ENCODE data around the gene SNX9.
A peak's percentile ranks its signal among the peaks of the same experiment; 100 is the strongest.

Gene SNX9

DNA sequence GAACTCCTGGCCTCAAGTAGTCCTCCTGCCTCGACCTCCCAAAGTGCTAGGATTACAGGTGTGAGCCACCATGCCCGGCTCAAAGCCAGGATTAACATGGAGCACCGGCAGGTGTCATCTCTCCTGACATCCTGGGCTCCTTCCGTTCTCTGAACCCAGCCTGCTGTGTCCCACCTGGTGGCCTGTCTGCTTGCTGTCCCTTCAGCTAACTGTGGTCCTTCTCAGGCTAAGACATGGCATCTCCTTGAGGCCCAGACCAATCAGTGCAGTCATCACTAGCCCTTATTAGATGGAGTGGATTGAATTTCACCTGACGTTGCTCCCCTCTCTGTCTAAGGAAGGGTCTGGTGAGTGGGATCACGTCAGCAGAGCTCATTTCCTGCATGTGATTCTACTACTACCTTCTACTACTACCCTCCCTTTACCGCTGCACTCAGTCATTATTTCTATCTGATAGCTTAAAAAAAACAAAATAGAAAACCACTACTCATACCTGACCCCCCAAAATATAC, 130.6 kb downstream of the SNX9 start:
- Mint-ChIP-seq H3K4me3 (no peak overlapping the region), H3K27me3 (peaks cover 8% of the 10 kb centered on the region), H3K9me3 (peaks cover 8% of the 10 kb centered on the region), H3K27ac (no peak overlapping the region), H3K36me3 (peaks cover 4% of the 10 kb centered on the region), H3K4me1 (no peaks in the 10 kb centered on the region)
- ATAC-seq (ENCODE audit: low read depth) = peak; percentile 47
- DNase-seq (ENCODE audit: low spot score in 2 of 2) = no peak

DNA sequence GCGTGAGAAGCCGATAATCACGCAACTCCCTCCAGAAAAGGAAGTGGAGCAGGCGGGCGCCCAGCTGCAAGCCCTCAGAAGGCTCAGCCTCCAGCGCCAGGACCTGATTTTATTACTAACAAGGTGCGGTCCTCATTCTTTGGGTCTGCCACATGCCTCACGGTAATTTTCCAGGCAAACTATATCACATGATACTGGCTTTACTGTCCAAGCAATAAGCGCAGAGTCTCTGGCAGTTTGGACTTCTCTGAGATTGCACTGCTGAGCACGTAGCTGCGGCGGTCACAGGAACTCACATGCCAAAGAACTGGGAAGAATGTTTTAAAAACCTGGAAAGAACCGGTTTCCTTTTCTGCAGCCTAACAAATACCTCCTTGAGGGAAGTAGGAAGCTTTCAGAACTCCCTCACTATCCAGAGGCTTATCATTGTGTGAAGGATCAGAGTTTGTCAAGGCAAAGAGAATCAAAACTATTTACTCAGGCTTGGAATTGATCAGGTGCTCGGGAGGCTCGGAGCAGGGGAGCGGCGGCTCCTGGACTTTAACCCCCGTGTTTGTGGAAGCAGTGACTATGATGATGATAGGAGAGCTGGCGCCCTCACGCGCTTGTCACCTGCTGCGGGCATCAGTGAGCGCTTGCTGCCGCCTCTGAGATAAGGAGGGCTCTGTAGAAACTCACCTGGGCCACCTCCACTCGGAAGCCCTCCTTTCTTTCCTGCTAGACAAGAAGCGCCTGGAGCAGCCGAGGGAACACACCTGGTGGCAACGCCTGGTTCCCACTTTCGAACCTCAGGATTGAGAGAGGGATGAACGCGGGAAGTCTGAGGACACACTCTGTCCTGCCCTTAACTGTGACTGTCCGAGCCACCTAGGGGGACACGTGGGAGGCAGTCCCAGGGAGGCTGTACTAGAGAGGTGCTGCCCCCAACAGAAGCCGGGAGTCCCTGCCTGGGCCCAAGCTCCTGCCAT, 131.4 kb downstream of the SNX9 start:
- ATAC-seq (ENCODE audit: low read depth) (peak; percentile 21), DNase-seq (ENCODE audit: low spot score in 2 of 2) (no peak)
- Mint-ChIP-seq H3K27ac (no peak overlapping the region), H3K9me3 (peaks cover 14% of the 10 kb centered on the region), H3K36me3 (peaks cover 6% of the 10 kb centered on the region), H3K4me3 (no peak overlapping the region), H3K4me1 (no peaks in the 10 kb centered on the region), H3K27me3 (peaks cover 8% of the 10 kb centered on the region)

DNA sequence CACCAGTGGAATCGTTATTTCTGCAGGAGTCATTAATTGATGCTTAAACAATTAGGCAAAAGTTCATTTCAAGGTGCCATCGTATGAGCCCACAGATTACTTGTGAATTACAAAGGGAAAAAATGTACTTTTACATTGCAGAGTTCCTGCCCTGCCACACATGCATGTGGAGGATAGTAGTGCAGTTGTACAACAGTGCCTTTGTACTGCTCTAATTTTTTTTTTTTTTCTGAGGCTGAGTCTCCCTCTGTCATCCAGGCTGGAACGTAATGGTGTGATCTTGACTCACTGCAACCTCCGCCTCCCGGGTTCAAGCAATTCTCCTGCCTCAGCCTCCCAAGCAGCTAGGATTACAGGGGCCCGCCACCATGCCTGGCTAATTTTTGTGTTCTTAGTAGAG, 132.6 kb downstream of the SNX9 start:
- no peak overlapping the region for H3K4me3 Mint-ChIP-seq
- no peak for ATAC-seq (ENCODE audit: low read depth)
- H3K27me3 Mint-ChIP-seq = peaks cover 10% of the 10 kb centered on the region

DNA sequence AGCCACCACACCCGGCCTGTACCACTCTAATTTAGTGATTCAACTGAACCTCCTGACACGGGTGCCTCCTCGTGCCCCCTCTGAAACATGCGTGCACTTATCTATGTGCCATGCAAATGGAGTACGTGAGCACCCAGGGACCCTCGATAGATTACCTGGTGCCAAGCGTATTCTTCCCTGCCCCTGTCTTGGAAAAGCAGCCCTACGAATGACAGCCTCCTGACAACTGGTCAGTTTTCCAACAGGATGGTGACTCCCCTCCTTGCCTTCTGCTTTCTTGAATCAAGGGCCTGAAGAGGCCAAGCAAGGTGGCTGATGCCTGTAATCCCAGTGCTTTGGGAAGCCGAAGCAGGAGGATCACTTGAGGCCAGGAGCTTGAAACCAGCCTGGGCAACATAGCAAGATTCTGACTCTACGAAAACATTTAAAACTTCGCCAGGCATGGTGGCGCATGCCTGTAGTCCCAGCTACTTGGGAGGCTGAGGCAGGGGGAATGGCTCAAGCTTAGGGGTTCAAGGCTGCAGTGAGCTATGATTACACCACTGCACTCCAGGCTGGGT, 133.2 kb downstream of the SNX9 start:
- DNase-seq (ENCODE audit: low spot score in 2 of 2) = no peak
- Mint-ChIP-seq H3K36me3 (peaks cover 11% of the 10 kb centered on the region), H3K9me3 (peaks cover 15% of the 10 kb centered on the region)

More for the DNA sequence above, 132.6 kb downstream of the SNX9 start:
- H3K9me3 Mint-ChIP-seq = peaks cover 19% of the 10 kb centered on the region
- no peak overlapping the region for H3K27ac Mint-ChIP-seq
- H3K36me3 Mint-ChIP-seq = peaks cover 11% of the 10 kb centered on the region
- H3K4me1 Mint-ChIP-seq = no peaks in the 10 kb centered on the region
- DNase-seq (ENCODE audit: low spot score in 2 of 2) = no peak

DNA sequence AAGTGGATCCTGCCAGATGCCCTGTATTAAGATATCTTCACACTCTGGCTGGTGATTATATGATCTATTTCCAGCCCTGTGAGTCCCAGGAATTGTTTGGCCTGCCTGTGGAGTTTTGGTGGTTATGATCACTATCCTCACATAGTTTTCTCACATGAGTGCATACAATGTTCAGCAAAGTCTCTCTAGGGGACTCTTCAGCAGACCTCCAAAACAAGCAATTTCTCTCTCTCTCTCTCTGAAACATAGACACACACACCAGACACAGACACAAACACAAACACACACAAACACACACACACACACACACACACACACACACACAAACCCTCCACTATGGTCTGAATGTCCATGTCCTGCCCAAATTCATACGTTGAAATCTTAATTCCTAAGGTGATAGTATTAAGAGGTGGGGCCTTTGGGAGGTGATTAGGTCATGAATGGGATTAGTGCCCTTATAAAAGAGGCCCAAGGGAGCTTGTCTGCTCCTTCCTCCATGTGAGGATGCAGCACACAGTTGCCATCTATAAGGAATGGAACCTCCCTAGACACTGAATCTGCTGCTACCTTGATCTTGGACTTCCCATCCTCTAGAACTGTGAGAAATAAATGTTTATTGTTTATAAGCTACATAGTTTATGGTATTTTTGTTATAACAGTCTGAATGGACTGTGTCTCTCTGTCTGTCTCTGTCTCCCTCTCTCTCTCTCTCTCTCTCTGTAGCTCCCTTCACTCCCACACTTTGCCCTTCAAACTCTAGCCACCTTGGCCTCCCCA, 136.6 kb downstream of the SNX9 start:
- H3K27ac Mint-ChIP-seq = no peak overlapping the region
- ATAC-seq (ENCODE audit: low read depth) (no peak), DNase-seq (ENCODE audit: low spot score in 2 of 2) (no peak)
- H3K4me1 Mint-ChIP-seq = peaks cover 5% of the 10 kb centered on the region
- peaks cover 15% of the 10 kb centered on the region for H3K9me3 Mint-ChIP-seq
- H3K36me3 Mint-ChIP-seq = peaks cover 11% of the 10 kb centered on the region
- no peak overlapping the region for H3K4me3 Mint-ChIP-seq
- peaks cover 11% of the 10 kb centered on the region for H3K27me3 Mint-ChIP-seq

More for the DNA sequence above, 133.2 kb downstream of the SNX9 start:
- Mint-ChIP-seq H3K27ac (no peak overlapping the region), H3K4me3 (no peak overlapping the region), H3K27me3 (peaks cover 7% of the 10 kb centered on the region), H3K4me1 (no peaks in the 10 kb centered on the region)
- no peak for ATAC-seq (ENCODE audit: low read depth)

DNA sequence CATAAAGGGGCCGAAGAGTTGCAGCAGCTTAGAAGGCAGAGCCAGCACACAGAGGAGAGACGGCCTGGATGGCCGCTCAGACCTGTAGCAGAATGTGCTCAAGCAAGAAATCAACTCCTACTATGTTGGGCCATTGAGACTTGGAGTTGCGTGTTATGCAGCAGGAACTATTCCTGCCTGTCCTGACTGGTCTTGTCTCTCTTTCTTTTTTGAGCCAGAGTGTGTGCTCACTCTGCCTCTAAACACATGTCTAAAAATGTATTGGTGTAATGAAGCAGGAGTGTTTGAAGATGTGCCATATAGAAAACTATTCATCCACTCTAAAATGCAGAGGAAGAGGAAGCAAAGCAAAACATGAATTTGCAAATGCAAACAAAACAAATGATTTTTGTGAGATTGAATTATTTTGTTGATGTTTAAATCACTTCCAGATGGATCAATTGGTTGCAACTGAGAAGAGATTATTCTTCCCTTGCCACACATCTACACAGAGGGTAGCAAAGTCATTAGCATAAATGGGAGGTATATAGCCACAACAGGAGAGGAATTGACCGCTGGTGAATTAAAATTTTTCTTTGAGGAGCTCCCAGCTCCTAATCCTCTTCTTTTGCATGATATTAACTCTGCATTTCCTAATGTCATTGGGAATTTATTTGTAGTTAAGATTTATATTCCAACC, 138.2 kb downstream of the SNX9 start:
- Mint-ChIP-seq H3K4me1 (peaks cover 5% of the 10 kb centered on the region), H3K27ac (no peak overlapping the region), H3K36me3 (peaks cover 11% of the 10 kb centered on the region), H3K9me3 (peaks cover 15% of the 10 kb centered on the region), H3K27me3 (peaks cover 11% of the 10 kb centered on the region), H3K4me3 (no peak overlapping the region)
- ATAC-seq (ENCODE audit: low read depth) (no peak), DNase-seq (ENCODE audit: low spot score in 2 of 2) (no peak)

DNA sequence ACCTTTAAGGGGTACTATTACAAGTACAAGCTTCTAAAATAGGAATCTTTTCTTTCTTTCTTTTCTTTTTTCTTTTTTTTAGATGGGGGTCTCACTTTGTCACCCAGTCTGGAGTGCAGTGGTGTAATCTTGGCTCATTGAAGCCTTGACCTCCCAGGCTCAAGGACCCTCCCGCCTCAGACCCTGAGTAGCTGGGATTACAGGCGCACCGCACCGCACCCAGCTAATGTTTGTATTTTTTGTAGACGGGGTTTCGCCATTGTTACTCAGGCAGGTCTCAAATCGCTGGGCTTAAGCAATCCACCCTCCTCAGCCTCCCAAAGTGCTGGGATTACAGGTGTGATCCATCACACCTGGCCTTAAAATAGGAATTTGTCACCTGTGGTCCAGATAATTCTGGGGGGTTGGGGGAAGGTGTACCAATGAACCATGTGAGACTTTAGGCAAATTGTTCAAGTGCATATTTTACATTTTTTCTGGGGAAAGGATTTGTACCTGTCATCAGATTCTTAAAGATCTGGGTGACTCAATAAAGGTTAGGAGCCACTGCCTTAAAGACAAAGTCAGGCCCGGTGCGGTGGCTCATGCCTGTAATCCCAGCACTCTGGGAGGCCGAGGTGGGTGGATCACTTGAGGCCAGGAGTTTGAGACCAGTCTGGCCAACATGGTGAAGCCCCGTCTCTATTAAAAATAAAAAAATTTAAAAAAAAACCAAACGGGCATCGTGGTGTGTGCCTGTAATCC, 139.0 kb downstream of the SNX9 start:
- no peak for DNase-seq (ENCODE audit: low spot score in 2 of 2)
- Mint-ChIP-seq H3K9me3 (peaks cover 14% of the 10 kb centered on the region), H3K27me3 (peaks cover 11% of the 10 kb centered on the region), H3K4me3 (no peak overlapping the region), H3K36me3 (peaks cover 11% of the 10 kb centered on the region), H3K4me1 (peaks cover 5% of the 10 kb centered on the region), H3K27ac (no peak overlapping the region)
- no peak for ATAC-seq (ENCODE audit: low read depth)

DNA sequence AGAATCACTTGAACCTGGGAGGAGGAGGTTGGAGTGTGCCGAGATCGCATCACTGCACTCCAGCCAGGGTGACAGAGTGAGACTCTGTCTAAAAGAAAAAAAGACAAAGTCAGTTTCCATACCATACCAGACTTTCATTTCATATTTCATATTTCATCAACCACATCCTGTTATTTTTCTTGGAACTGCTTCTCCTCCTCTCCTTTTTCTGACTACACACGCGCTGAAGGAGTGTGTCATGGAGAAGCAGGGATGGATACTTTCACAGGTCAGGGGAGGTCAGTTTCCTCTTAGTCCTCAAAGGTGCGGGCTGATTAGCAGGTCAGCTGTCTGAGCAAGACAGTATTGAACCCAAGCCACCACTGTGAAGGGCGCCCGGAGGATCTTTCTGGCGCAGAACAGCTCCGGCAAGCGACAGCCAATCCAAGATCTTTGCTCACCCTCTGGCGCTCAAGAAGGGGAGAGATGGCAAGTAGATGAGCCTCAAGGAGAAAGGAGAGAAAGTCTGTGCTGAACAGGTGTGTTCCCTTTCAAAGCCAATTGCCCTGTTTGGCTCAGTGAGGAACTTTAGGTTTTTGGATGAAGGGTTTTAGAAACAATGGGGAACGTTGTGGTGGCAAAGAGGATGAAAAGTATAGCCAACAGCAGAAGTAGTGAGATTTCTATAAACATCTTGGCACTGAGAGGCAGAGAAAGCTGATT, 139.7 kb downstream of the SNX9 start:
- Mint-ChIP-seq H3K4me3 (no peak overlapping the region), H3K36me3 (peaks cover 11% of the 10 kb centered on the region), H3K4me1 (peaks cover 5% of the 10 kb centered on the region), H3K9me3 (peaks cover 13% of the 10 kb centered on the region), H3K27ac (no peak overlapping the region), H3K27me3 (peaks cover 11% of the 10 kb centered on the region)
- no peak for ATAC-seq (ENCODE audit: low read depth)
- no peak for DNase-seq (ENCODE audit: low spot score in 2 of 2)

DNA sequence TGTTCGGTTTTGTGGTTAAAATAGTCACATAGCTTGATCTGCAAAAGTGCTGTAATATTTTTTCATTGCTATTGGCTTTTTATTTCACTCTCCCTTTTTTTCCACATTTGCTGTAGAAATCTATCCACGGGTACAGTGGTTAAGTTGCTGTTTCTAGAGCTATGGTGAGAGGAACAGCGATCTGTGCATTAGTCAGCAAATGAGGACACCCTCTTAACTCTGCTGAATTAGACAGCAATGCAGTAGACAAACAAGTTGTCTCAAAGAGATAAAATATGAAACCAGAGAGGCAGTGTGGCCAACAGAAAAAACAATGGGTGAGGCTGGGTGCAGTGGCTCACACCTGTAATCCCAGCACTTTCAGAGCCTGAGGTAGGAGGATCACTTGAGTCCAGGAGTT, 141.1 kb downstream of the SNX9 start:
- Mint-ChIP-seq H3K4me3 (no peak overlapping the region), H3K27ac (no peak overlapping the region), H3K36me3 (peaks cover 6% of the 10 kb centered on the region), H3K9me3 (peaks cover 7% of the 10 kb centered on the region), H3K4me1 (peaks cover 5% of the 10 kb centered on the region), H3K27me3 (peaks cover 11% of the 10 kb centered on the region)
- ATAC-seq (ENCODE audit: low read depth) = no peak
- no peak for DNase-seq (ENCODE audit: low spot score in 2 of 2)

DNA sequence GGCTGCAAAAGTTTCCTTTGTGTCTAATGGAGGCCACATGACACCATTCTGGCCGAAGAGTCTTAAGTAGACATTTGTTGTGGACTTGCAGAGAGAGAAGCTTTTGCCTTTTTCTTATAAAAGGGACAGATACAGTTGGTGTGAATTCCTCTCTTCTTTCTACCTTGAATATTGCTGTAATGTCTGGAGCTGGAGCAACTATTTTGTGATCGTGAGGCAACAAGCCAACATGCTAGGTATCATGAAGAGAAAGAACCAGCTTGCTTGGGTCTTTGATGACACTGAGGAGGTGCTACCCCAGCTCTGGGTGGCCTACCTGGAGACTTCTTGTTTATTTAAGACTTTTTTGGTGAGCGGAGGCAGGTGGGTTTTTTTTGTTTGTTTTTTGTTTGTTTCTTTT, 142.3 kb downstream of the SNX9 start:
- no peak for DNase-seq (ENCODE audit: low spot score in 2 of 2)
- Mint-ChIP-seq H3K4me1 (peaks cover 5% of the 10 kb centered on the region), H3K4me3 (no peak overlapping the region), H3K27me3 (peaks cover 8% of the 10 kb centered on the region), H3K27ac (no peak overlapping the region), H3K9me3 (no peaks in the 10 kb centered on the region), H3K36me3 (no peaks in the 10 kb centered on the region)
- no peak for ATAC-seq (ENCODE audit: low read depth)

DNA sequence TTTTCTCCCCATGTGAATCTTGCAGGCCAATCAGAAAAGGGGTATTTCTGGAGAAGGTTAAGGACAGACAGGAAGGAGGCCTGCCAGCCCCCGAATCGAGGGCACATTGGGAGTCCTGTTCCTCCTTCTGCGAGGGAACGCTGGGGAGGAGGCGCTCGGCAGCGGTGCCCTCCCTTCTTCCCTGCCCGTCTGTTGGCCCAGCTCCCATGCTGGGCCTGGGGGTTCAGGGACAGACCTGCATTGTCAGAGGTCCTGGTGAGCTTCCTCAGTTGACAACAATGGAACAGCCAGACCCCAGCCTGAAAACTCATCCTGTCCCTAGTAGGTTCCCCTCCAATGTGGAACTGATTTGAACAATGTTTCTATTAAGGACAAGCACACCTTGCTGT, 143.5 kb downstream of the SNX9 start:
- no peak overlapping the region for H3K27ac Mint-ChIP-seq
- peaks cover 9% of the 10 kb centered on the region for H3K27me3 Mint-ChIP-seq
- H3K4me1 Mint-ChIP-seq = peaks cover 5% of the 10 kb centered on the region
- H3K9me3 Mint-ChIP-seq = no peaks in the 10 kb centered on the region
- H3K36me3 Mint-ChIP-seq = no peaks in the 10 kb centered on the region
- no peak for DNase-seq (ENCODE audit: low spot score in 2 of 2)
- H3K4me3 Mint-ChIP-seq = no peak overlapping the region
- no peak for ATAC-seq (ENCODE audit: low read depth)

DNA sequence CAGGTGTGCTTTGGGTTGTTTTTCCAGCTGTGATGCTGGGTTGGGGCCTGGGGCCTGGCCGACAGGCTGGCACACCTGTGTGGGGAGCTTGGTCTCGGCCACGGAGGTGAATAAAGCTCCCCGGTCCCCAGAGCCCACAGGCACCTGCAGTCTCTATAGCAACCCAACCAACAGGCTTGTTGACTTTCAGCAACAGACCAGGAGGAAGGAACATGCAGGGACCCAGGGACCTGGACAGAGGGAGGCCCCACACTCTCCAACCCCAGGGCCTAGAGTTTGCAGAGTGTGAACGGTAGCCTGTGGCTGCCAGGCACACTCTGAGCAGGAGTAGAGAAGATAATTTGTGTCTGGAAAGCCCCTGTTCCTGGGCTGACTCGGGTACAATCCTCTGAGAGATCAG, 144.0 kb downstream of the SNX9 start:
- ATAC-seq (ENCODE audit: low read depth) = peak; percentile 8
- peaks cover 9% of the 10 kb centered on the region for H3K27me3 Mint-ChIP-seq

More for the DNA sequence above, 144.0 kb downstream of the SNX9 start:
- no peaks in the 10 kb centered on the region for H3K9me3 Mint-ChIP-seq
- no peak for DNase-seq (ENCODE audit: low spot score in 2 of 2)
- no peaks in the 10 kb centered on the region for H3K36me3 Mint-ChIP-seq
- peaks cover 5% of the 10 kb centered on the region for H3K4me1 Mint-ChIP-seq
- no peak overlapping the region for H3K27ac Mint-ChIP-seq
- no peak overlapping the region for H3K4me3 Mint-ChIP-seq
